ENCODE data around the gene ADGRA1. TPM values are rescaled to one million over a fixed set of nuclear protein-coding genes. Genes with fewer than 3 reads are reported as not detected.

ADGRA1 gene
- total and polyA plus RNA-seq, 7 donors: under 0.01 to 0.28 (median 0.08) TPM; not detected in 3

- 78 to 86% methylated on average over 44 of the region's 44 CpGs for WGBS, 2 donors
- Histone ChIP-seq H3K27me3 (peaks cover 7 to 84% (median 44%) of the 10 kb centered on the region in 3 donors), H3K36me3 (no peaks in the 10 kb centered on the region), H3K4me3 (no peak overlapping the region), H3K9me3 (no peaks in the 10 kb centered on the region), H3K4me1 (peaks cover 0 to 8% (median 2%) of the 10 kb centered on the region in 4 donors), H3K27ac (no peak overlapping the region)
- TF ChIP-seq POLR2A (IDR thresholded peaks at IDR 0.05) (no peak), POLR2AphosphoS5 (IDR thresholded peaks at IDR 0.05) (no peak), EP300 (IDR thresholded peaks at IDR 0.05) (no peak), CTCF (IDR thresholded peaks at IDR 0.05) (no peak)
- intact Hi-C loops (cut with DNase I): no loop called here
- DNase-seq: no peak
Observed at GRCh38 chr10:133098426-133099124, 10.9 kb downstream of the ADGRA1 start.

- DNase-seq: no peak
Observed at GRCh38 chr10:133099571-133099970, 11.8 kb downstream of the ADGRA1 start.

GRCh38 chr10:133100186-133100585 lies 12.5 kb downstream of the ADGRA1 start:
- Histone ChIP-seq H3K36me3 (no peaks in the 10 kb centered on the region), H3K4me3 (no peak overlapping the region), H3K9me3 (no peaks in the 10 kb centered on the region), H3K27ac (no peak overlapping the region), H3K27me3 (peaks cover 7 to 95% (median 44%) of the 10 kb centered on the region in 3 donors), H3K4me1 (peaks cover 0 to 8% (median 2%) of the 10 kb centered on the region in 4 donors)
- no peak for DNase-seq
- 79 to 89% methylated on average over 24 of the region's 24 CpGs for WGBS, 2 donors
- intact Hi-C loops (cut with DNase I): no loop called here
- TF ChIP-seq POLR2A (IDR thresholded peaks at IDR 0.05) (no peak), EP300 (IDR thresholded peaks at IDR 0.05) (no peak), POLR2AphosphoS5 (IDR thresholded peaks at IDR 0.05) (no peak), CTCF (IDR thresholded peaks at IDR 0.05) (no peak)

More at GRCh38 chr10:133099571-133099970, 11.8 kb downstream of the ADGRA1 start:
- Histone ChIP-seq H3K36me3 (no peaks in the 10 kb centered on the region), H3K27ac (no peak overlapping the region), H3K4me1 (peaks cover 0 to 8% (median 2%) of the 10 kb centered on the region in 4 donors), H3K27me3 (peaks cover 7 to 91% (median 44%) of the 10 kb centered on the region in 3 donors), H3K4me3 (no peak overlapping the region), H3K9me3 (no peaks in the 10 kb centered on the region)
- 59 to 87% methylated on average over 5 of the region's 5 CpGs for WGBS, 2 donors
- TF ChIP-seq EP300 (IDR thresholded peaks at IDR 0.05): no peak
- TF ChIP-seq CTCF (IDR thresholded peaks at IDR 0.05): no peak
- no peak for TF ChIP-seq POLR2AphosphoS5 (IDR thresholded peaks at IDR 0.05)
- TF ChIP-seq POLR2A (IDR thresholded peaks at IDR 0.05): no peak
- intact Hi-C loops (cut with DNase I): no loop called here

- Histone ChIP-seq H3K4me3 (no peak overlapping the region), H3K27me3 (peaks cover 7 to 95% (median 44%) of the 10 kb centered on the region in 3 donors), H3K36me3 (no peaks in the 10 kb centered on the region), H3K4me1 (peaks cover 0 to 8% (median 2%) of the 10 kb centered on the region in 4 donors), H3K27ac (no peak overlapping the region), H3K9me3 (no peaks in the 10 kb centered on the region)
- no peak for TF ChIP-seq POLR2A (IDR thresholded peaks at IDR 0.05)
- TF ChIP-seq CTCF (IDR thresholded peaks at IDR 0.05): no peak
- TF ChIP-seq POLR2AphosphoS5 (IDR thresholded peaks at IDR 0.05): no peak
- no peak for TF ChIP-seq EP300 (IDR thresholded peaks at IDR 0.05)
- no peak for DNase-seq
- 21 to 26% methylated on average over 37 of the region's 37 CpGs for WGBS, 2 donors
- intact Hi-C loops (cut with DNase I): no loop called here
Observed at GRCh38 chr10:133100706-133101415, 13.1 kb downstream of the ADGRA1 start.

All from sigmoid colon (tissue), 7 donors.